K562 (cell line): Measurements from ENCODE around the gene SNX25. TPM values are rescaled to one million over a fixed set of nuclear protein-coding genes. Genes with fewer than 3 reads are reported as not detected.

Experiments
- ADNP ChIP-seq: fragments of 200-800 bp; sonication (Bioruptor generic); IDR thresholded peaks from 2 replicates; pipeline ENCODE4 v1.6.1; 2016; ENCODE audit warnings: missing genetic modification characterization, missing compliant biosample characterization
- CAMTA2 ChIP-seq: fragments of 250-450 bp; sonication (Bioruptor Pico); conservative IDR thresholded peaks from 2 replicates; pipeline ENCODE4 v1.5.1; 2022
- KDM1A ChIP-seq, 2 experiments: fragments of 450-650 bp; IDR thresholded peaks; 2 replicates each; pipeline ENCODE4 v1.6.1; 2016; ENCODE audit warnings: mild to moderate bottlenecking in 2 of 2
- L3MBTL2 ChIP-seq: fragments of 450-650 bp; IDR thresholded peaks from 2 replicates; pipeline ENCODE4 v1.6.1; 2016; ENCODE audit warnings: mild to moderate bottlenecking, moderate library complexity
- LCOR ChIP-seq: sonication (generic); formaldehyde crosslinking; IDR thresholded peaks from 2 replicates; pipeline ENCODE4 v1.8.0; 2022; ENCODE audit warnings: mild to moderate bottlenecking, missing genetic modification reagents
- LEF1 ChIP-seq: fragments of 450-650 bp; IDR thresholded peaks from 2 replicates; pipeline ENCODE4 v1.6.1; 2016; ENCODE audit warnings: mild to moderate bottlenecking
- MTA2 ChIP-seq: fragments of 450-650 bp; IDR thresholded peaks from 2 replicates; pipeline ENCODE4 v1.6.1; 2016; ENCODE audit warnings: low read depth
- PYGO2 ChIP-seq: fragments of 450-650 bp; IDR thresholded peaks from 2 replicates; pipeline ENCODE4 v1.6.1; 2016; ENCODE audit warnings: mild to moderate bottlenecking, missing genetic modification characterization, moderate library complexity, missing compliant biosample characterization
- RBM15 ChIP-seq: fragments of 200-400 bp; formaldehyde crosslinking; IDR thresholded peaks from 2 replicates; pipeline ENCODE4 v1.6.1; 2018; ENCODE audit warnings: mild to moderate bottlenecking, low read length, moderate library complexity; ENCODE audit not compliant: insufficient read depth
- RCOR1 ChIP-seq, 2 experiments: IDR thresholded peaks; 2 replicates each; pipeline ENCODE4 v1.6.1; 2012; ENCODE audit warnings: low read depth in 2 of 2, low read length in 2 of 2, borderline replicate concordance in 1 of 2, improper control_type of control experiment in 1 of 2
- RFX7 ChIP-seq: fragments of 250-450 bp; sonication (Bioruptor Pico); IDR thresholded peaks from 2 replicates; pipeline ENCODE4 v1.5.1; 2021; ENCODE audit warnings: mild to moderate bottlenecking
- SMAD1 ChIP-seq: fragments of 150-350 bp; IDR thresholded peaks from 2 replicates; pipeline ENCODE4 v1.6.1; 2014; ENCODE audit warnings: low read length, low read depth; ENCODE audit not compliant: partially characterized antibody
- SMARCA4 ChIP-seq: fragments of 450-650 bp; IDR thresholded peaks from 2 replicates; pipeline ENCODE4 v1.6.1; 2016
- SMARCE1 ChIP-seq: fragments of 450-650 bp; IDR thresholded peaks from 2 replicates; pipeline ENCODE4 v1.7.1; 2016; ENCODE audit warnings: mild to moderate bottlenecking
- SOX6 ChIP-seq: fragments of 450-650 bp; IDR thresholded peaks from 2 replicates; pipeline ENCODE4 v1.6.1; 2014; ENCODE audit warnings: mild to moderate bottlenecking
- TAF7 ChIP-seq: fragments of 450-650 bp; IDR thresholded peaks from 2 replicates; pipeline ENCODE4 v1.6.1; 2016; ENCODE audit warnings: missing genetic modification characterization, missing compliant biosample characterization
- ZNF232 ChIP-seq: sonication (generic); formaldehyde crosslinking; IDR thresholded peaks from 2 replicates; pipeline ENCODE4 v1.8.0; 2022; ENCODE audit warnings: mild to moderate bottlenecking, missing genetic modification reagents
- ZNF282 ChIP-seq: sonication (generic); formaldehyde crosslinking; IDR thresholded peaks from 2 replicates; pipeline ENCODE4 v1.8.1; 2023; ENCODE audit warnings: missing genetic modification reagents
- ZNF384 ChIP-seq: IDR thresholded peaks from 2 replicates; pipeline ENCODE4 v1.6.1; 2012; ENCODE audit warnings: low read depth, low read length, improper control_type of control experiment
- ZNF583 ChIP-seq: fragments of 250-450 bp; sonication (Bioruptor Pico); IDR thresholded peaks from 2 replicates; pipeline ENCODE4 v1.4.0; 2020
- polyA plus RNA-seq, 8 experiments: library from polyadenylated mRNA; depleted of rRNA in 4 of 8; stranded (reverse) in 5 of 8; unstranded in 3 of 8; fragments of >200 nt; fragmentation: Nextera tagmentation in 2 of 8; fragmentation: Illumina TruSeq in 1 of 8; extraction: Ambion mirVana in 2 of 8; extraction: Trizol in 1 of 8; gene quantifications; 2 replicates each; pipeline versions ENCODE4 v1.2.1 to v1.2.3, GENCODE V29; 2011 to 2014; ENCODE audit warnings: inconsistent platforms in 1 of 8, missing spikeins in 1 of 8
- total RNA-seq, 7 experiments: library from RNA; depleted of rRNA in 6 of 7; stranded (reverse); fragments of >200 nt in 6 of 7; fragmentation: Illumina TruSeq in 2 of 7; extraction: Trizol in 2 of 7; gene quantifications; 2 replicates each; pipeline versions ENCODE4 v1.2.1 to v1.2.3, GENCODE V29; 2011 to 2021; ENCODE audit warnings: low replicate concordance in 1 of 7
- TF ChIP-seq, protein P1 (sequence below): fragments of 250-450 bp; sonication (Bioruptor Pico); IDR thresholded peaks from 2 replicates; pipeline ENCODE4 v1.8.0; 2021; ENCODE audit warnings: borderline replicate concordance, mild to moderate bottlenecking, moderate library complexity; ENCODE audit not compliant: poor library complexity, severe bottlenecking
- TF ChIP-seq, protein P2 (sequence below): fragments of 250-450 bp; sonication (Bioruptor Pico); IDR thresholded peaks from 2 replicates; pipeline ENCODE4 v1.5.0; 2022; ENCODE audit warnings: mild to moderate bottlenecking
- TF ChIP-seq, protein P3 (sequence below): fragments of 450-650 bp; IDR thresholded peaks from 2 replicates; pipeline ENCODE4 v1.6.1; 2016

SNX25 gene
- total and polyA plus RNA-seq, 9 of the 15 experiments (the other 6 are each of a cell fraction or from before 2014, with no cell fraction given), result 2.5 to 23.4 (median 13.3) TPM

DNA sequence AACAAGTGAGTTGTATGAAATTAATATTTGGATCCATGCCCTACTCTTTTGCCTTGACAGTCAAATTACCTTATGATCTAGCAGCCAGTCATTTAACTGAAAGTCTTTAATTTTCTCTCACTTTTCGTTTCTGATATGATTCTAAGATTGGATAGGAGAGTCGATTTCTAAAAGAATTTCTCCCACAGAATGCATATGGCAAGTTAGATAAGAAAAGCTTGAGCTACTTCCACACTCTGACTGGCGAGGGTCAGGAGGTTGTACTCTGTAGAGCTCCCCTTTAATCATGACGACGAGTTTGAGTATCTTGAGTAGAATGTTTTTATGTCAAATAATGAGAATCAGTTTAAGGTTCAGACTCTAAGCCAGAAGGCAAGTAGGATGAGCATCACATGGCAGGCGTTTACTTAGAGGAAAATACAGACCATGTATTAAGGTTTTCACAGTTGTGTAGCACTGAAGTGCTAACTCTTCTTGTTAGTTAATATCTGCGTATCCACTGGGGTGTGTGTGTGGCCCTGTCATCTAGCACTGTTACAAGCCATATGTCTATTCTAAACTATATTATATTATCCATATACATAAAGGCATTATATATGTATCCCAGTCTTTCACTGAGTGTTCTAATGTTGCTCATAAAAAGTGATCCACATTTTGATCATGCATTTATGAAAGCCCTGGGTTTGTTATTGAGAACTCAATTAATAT is 148.5 kb downstream of the SNX25 start (continued):
- TF ChIP-seq ZNF232 (CRISPR knock-in tag) (no peak), L3MBTL2 (peak; percentile 20; the same call in 1 of the 2 replicates), CAMTA2 (CRISPR knock-in tag) (no peak), ZNF583 (CRISPR knock-in tag) (no peak), SOX6 (no peak; the same call in 1 of the 2 replicates), SMAD1 (no peak), ZNF282 (CRISPR knock-in tag) (no peak), PYGO2 (no peak), MTA2 (peak; percentile 57), ZNF384 (no peak), RCOR1 (IDR thresholded peaks at IDR 0.05; ENCODE audit: borderline replicate concordance in 1 of 2, low read depth in 2 of 2, low read length in 2 of 2) (peak in 1 of 2 experiments; percentile 75; a peak in 1 of 4 replicates), SMARCE1 (peak; percentile 75), LCOR (CRISPR knock-in tag) (no peak), SMARCA4 (peak; percentile 83; the same call in 1 of the 2 replicates), RFX7 (CRISPR knock-in tag) (no peak), ADNP (tag) (0 out of 2 replicates have a peak, but pooled peaks have one; percentile 20), LEF1 (peak; percentile 51; the same call in 1 of the 2 replicates), RBM15 (no peak), KDM1A (IDR thresholded peaks at IDR 0.05) (peak; percentile 42 to 54; a peak in 3 of 4 replicates), TAF7 (tag) (no peak)
- TF ChIP-seq, protein P1, sequence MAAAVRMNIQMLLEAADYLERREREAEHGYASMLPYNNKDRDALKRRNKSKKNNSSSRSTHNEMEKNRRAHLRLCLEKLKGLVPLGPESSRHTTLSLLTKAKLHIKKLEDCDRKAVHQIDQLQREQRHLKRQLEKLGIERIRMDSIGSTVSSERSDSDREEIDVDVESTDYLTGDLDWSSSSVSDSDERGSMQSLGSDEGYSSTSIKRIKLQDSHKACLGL (CRISPR knock-in tag), result no peak
- TF ChIP-seq, protein P2, sequence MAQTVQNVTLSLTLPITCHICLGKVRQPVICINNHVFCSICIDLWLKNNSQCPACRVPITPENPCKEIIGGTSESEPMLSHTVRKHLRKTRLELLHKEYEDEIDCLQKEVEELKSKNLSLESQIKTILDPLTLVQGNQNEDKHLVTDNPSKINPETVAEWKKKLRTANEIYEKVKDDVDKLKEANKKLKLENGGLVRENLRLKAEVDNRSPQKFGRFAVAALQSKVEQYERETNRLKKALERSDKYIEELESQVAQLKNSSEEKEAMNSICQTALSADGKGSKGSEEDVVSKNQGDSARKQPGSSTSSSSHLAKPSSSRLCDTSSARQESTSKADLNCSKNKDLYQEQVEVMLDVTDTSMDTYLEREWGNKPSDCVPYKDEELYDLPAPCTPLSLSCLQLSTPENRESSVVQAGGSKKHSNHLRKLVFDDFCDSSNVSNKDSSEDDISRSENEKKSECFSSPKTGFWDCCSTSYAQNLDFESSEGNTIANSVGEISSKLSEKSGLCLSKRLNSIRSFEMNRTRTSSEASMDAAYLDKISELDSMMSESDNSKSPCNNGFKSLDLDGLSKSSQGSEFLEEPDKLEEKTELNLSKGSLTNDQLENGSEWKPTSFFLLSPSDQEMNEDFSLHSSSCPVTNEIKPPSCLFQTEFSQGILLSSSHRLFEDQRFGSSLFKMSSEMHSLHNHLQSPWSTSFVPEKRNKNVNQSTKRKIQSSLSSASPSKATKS (CRISPR knock-in tag), result no peak
- TF ChIP-seq, protein P3, sequence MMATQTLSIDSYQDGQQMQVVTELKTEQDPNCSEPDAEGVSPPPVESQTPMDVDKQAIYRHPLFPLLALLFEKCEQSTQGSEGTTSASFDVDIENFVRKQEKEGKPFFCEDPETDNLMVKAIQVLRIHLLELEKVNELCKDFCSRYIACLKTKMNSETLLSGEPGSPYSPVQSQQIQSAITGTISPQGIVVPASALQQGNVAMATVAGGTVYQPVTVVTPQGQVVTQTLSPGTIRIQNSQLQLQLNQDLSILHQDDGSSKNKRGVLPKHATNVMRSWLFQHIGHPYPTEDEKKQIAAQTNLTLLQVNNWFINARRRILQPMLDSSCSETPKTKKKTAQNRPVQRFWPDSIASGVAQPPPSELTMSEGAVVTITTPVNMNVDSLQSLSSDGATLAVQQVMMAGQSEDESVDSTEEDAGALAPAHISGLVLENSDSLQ, result peak; percentile 12; the same call in 1 of the 2 replicates
